DOHH2 (cell line): ENCODE data around the gene APCDD1L.

Source experiments
- CTCF ChIP-seq: fragments of 200-600 bp; sonication (generic); IDR thresholded peaks from one replicate; pipeline ENCODE4 v1.5.1; 2014; ENCODE audit warnings: antibody characterized with exemption, mild to moderate bottlenecking, low read depth, low read length; ENCODE audit not compliant: poor library complexity, severe bottlenecking
- EZH2phosphoT487 ChIP-seq: fragments of 200-600 bp; sonication (generic); IDR thresholded peaks from 2 replicates; pipeline ENCODE4 v1.6.1; 2017; ENCODE audit warnings: borderline replicate concordance, mild to moderate bottlenecking, antibody characterized with exemption, low read length, moderate library complexity, mixed read lengths

DNA sequence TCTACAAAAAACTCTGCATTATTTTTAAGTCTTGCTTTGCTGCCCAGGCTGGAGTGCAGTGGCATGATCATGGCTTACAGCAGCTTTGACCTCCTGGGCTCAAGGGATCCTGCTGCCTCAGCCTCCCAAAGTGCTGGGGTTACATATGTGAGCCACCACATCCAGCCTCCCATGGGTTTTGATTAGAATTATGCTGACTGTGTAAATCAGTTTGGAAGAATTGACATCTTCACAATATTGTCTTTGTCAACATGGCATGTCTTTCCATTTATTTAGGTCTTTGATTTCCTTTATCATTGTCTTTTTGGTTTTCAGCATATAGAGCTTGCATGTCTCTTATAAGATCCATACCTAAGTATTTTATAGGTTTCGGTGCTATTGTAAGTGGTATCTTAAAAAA, 13.2 kb upstream of the APCDD1L start:
- no peak for TF ChIP-seq CTCF
- no peak for TF ChIP-seq EZH2phosphoT487
